H1 (cell line): ENCODE measurements around the gene RNF10. TPM values are rescaled to one million over a fixed set of nuclear protein-coding genes. Genes with fewer than 3 reads are reported as not detected.

Experiments
- CTCF ChIA-PET: fragments of 300-600 bp; sonication (Branson Sonifier 250); formaldehyde crosslinking; loops from one replicate; lab custom pipeline; 2021; ENCODE audit not compliant: partially characterized antibody; lab: Charles Lee
- POLR2A ChIA-PET: fragments of 300-600 bp; sonication (Branson Sonifier 250); formaldehyde crosslinking; loops from one replicate; lab custom pipeline; 2021; ENCODE audit warnings: inconsistent platforms; ENCODE audit not compliant: partially characterized antibody; lab: Charles Lee
- DNase-seq, 2 experiments: peaks; one replicate each; pipeline versions ENCODE4 v3.0.0 to v3.0.0-alpha.2; 2010 to 2022; ENCODE audit warnings: low spot score in 2 of 2, low read depth in 1 of 2, mixed read lengths in 1 of 2
- FAIRE-seq: peaks from 2 replicates; lab custom pipeline; 2011; peaks lifted over from hg19 to GRCh38; lab: Jason Lieb, UNC
- H2AFZ ChIP-seq: 2 replicates; pipeline ENCODE4 v1.8.1; 2012; ENCODE audit warnings: low read length, inconsistent platforms
- H2AK5ac ChIP-seq: 2 replicates; pipeline ENCODE4 v1.6.1; 2013; ENCODE audit warnings: low read depth, low read length
- H2BK120ac ChIP-seq: replicated peaks from 2 replicates; pipeline ENCODE3; 2013; ENCODE audit warnings: low read depth, low read length, inconsistent platforms
- H2BK12ac ChIP-seq: 2 replicates; pipeline ENCODE4 v1.6.1; 2013; ENCODE audit warnings: low read depth, low read length
- H2BK15ac ChIP-seq: 2 replicates; pipeline ENCODE4 v1.6.1; 2013; ENCODE audit warnings: low read length
- H2BK20ac ChIP-seq: 2 replicates; pipeline ENCODE4 v1.6.1; 2013; ENCODE audit warnings: low read length
- H2BK5ac ChIP-seq: 2 replicates; pipeline ENCODE4 v1.6.1; 2013; ENCODE audit warnings: low read depth, low read length
- H3K14ac ChIP-seq: 2 replicates; pipeline ENCODE4 v1.6.1; 2013; ENCODE audit warnings: inconsistent platforms; ENCODE audit not compliant: insufficient read length
- H3K18ac ChIP-seq: 2 replicates; pipeline ENCODE4 v1.6.1; 2013; ENCODE audit warnings: low read length; ENCODE audit errors: extremely low read depth
- H3K23ac ChIP-seq: 2 replicates; pipeline ENCODE4 v1.6.1; 2013; ENCODE audit warnings: inconsistent platforms; ENCODE audit not compliant: insufficient read length
- H3K23me2 ChIP-seq: 2 replicates; pipeline ENCODE4 v1.6.1; 2013; ENCODE audit warnings: low read depth, low read length
- H3K27ac ChIP-seq: 2 replicates; pipeline ENCODE4 v1.6.1; 2011; ENCODE audit warnings: low read depth, low read length, inconsistent platforms
- H3K27me3 ChIP-seq, 4 experiments: replicated peaks in 1 of 4; 1 replicate in 1 of 4; 2 replicates in 3 of 4; pipeline versions ENCODE4 v1.6.1 to v1.8.1; 2011 to 2013; ENCODE audit warnings: low read length in 3 of 4, mild to moderate bottlenecking in 3 of 4, inconsistent platforms in 2 of 4, mixed read lengths in 2 of 4, moderate library complexity in 1 of 4; ENCODE audit not compliant: control insufficient read depth in 3 of 4, insufficient read depth in 3 of 4; ENCODE audit errors: extremely low read depth in 1 of 4
- H3K36me3 ChIP-seq, 4 experiments: 2 replicates each; pipeline versions ENCODE4 v1.6.1 to v1.8.1; 2011 to 2013; ENCODE audit warnings: mild to moderate bottlenecking in 4 of 4, low read length in 3 of 4, moderate library complexity in 2 of 4, control low read depth in 1 of 4, inconsistent platforms in 1 of 4; ENCODE audit not compliant: insufficient read depth in 4 of 4, control insufficient read depth in 2 of 4
- H3K4ac ChIP-seq: replicated peaks from 2 replicates; pipeline ENCODE3; 2013; ENCODE audit warnings: low read length, low read depth, mixed read lengths, inconsistent platforms; ENCODE audit not compliant: insufficient read length
- H3K4me1 ChIP-seq, 4 experiments: replicated peaks in 1 of 4; 1 replicate in 1 of 4; 2 replicates in 3 of 4; pipeline versions ENCODE4 v1.6.1 to v1.8.1; 2011 to 2013; ENCODE audit warnings: low read length in 3 of 4, inconsistent platforms in 2 of 4, mixed read lengths in 1 of 4; ENCODE audit not compliant: insufficient read depth in 4 of 4, control insufficient read depth in 3 of 4
- H3K4me2 ChIP-seq, 2 experiments: 2 replicates each; pipeline versions ENCODE4 v1.6.1 to v1.8.1; 2011 to 2013; ENCODE audit warnings: low read depth in 2 of 2, low read length in 2 of 2, control low read depth in 1 of 2, inconsistent platforms in 1 of 2, mild to moderate bottlenecking in 1 of 2; ENCODE audit not compliant: insufficient read depth in 1 of 2
- H3K4me3 ChIP-seq, 4 experiments: fragments of 200-600, 300-600 bp in 1 of 4; sonication (generic), shearing (Covaris generic), sonication (Bioruptor Twin) in 1 of 4; 2 replicates each; pipeline versions ENCODE4 v1.5.1 to v1.8.1; 2011 to 2016; ENCODE audit warnings: low read length in 4 of 4, low read depth in 3 of 4, control low read depth in 2 of 4, inconsistent platforms in 2 of 4, mild to moderate bottlenecking in 2 of 4, mixed read lengths in 1 of 4, moderate library complexity in 1 of 4; ENCODE audit not compliant: insufficient read depth in 2 of 4; ENCODE audit errors: extremely low read depth in 1 of 4
- H3K56ac ChIP-seq: replicated peaks from 2 replicates; pipeline ENCODE3; 2013; ENCODE audit warnings: low read depth, mild to moderate bottlenecking, mixed read lengths, low read length, inconsistent platforms; ENCODE audit not compliant: insufficient read length
- H3K79me1 ChIP-seq: 2 replicates; pipeline ENCODE4 v1.6.1; 2013; ENCODE audit warnings: low read depth, low read length, control low read depth
- H3K79me2 ChIP-seq, 2 experiments: 2 replicates each; pipeline versions ENCODE4 v1.6.1 to v1.8.1; 2012 to 2013; ENCODE audit warnings: low read length in 2 of 2, mild to moderate bottlenecking in 2 of 2, inconsistent platforms in 1 of 2; ENCODE audit not compliant: insufficient read depth in 2 of 2, control insufficient read depth in 1 of 2
- H3K9ac ChIP-seq, 4 experiments: replicated peaks in 1 of 4; 1 replicate in 1 of 4; 2 replicates in 3 of 4; pipeline versions ENCODE4 v1.6.1 to v1.8.1; 2011 to 2013; ENCODE audit warnings: low read depth in 3 of 4, low read length in 3 of 4, control low read depth in 2 of 4, mild to moderate bottlenecking in 2 of 4, moderate library complexity in 2 of 4, inconsistent platforms in 1 of 4; ENCODE audit errors: extremely low read depth in 1 of 4
- H3K9me3 ChIP-seq, 2 experiments: 2 replicates each; pipeline versions ENCODE4 v1.6.1 to v1.8.1; 2012 to 2013; ENCODE audit warnings: mild to moderate bottlenecking in 2 of 2, moderate library complexity in 2 of 2, control low read depth in 1 of 2, inconsistent platforms in 1 of 2, low read depth in 1 of 2, low read length in 1 of 2, mixed read lengths in 1 of 2; ENCODE audit not compliant: insufficient read depth in 2 of 2
- H4K20me1 ChIP-seq, 2 experiments: replicated peaks in 1 of 2; 2 replicates each; pipeline versions ENCODE3 to v1.8.1; 2011 to 2013; ENCODE audit warnings: inconsistent platforms in 2 of 2, low read length in 2 of 2, mild to moderate bottlenecking in 1 of 2; ENCODE audit not compliant: insufficient read depth in 2 of 2, control insufficient read depth in 1 of 2
- H4K5ac ChIP-seq: 2 replicates; pipeline ENCODE4 v1.6.1; 2013; ENCODE audit warnings: low read length, low read depth, mixed read lengths, inconsistent platforms; ENCODE audit not compliant: insufficient read length
- H4K8ac ChIP-seq: 2 replicates; pipeline ENCODE4 v1.8.0; 2013; ENCODE audit warnings: mild to moderate bottlenecking, moderate library complexity, low read length, inconsistent platforms; ENCODE audit not compliant: insufficient read depth; ENCODE audit errors: extremely low read depth
- H4K91ac ChIP-seq: replicated peaks from 2 replicates; pipeline ENCODE3; 2013; ENCODE audit warnings: low read length, mixed read lengths, inconsistent platforms; ENCODE audit not compliant: insufficient read length
- BACH1 ChIP-seq: IDR thresholded peaks from 2 replicates; pipeline ENCODE4 v1.6.1; 2012; ENCODE audit warnings: low read length, improper control_type of control experiment
- CEBPB ChIP-seq: IDR thresholded peaks from 2 replicates; pipeline ENCODE4 v1.6.1; 2012; ENCODE audit warnings: low read depth, low read length
- E2F6 ChIP-seq: IDR thresholded peaks from 2 replicates; pipeline ENCODE4 v1.6.1; 2012; ENCODE audit warnings: inconsistent platforms
- HDAC6 ChIP-seq: IDR thresholded peaks from one replicate; pipeline ENCODE4 v1.7.1; 2012; ENCODE audit warnings: low read depth, mild to moderate bottlenecking, inconsistent platforms, low read length, moderate library complexity
- NRF1 ChIP-seq: IDR thresholded peaks from 2 replicates; pipeline ENCODE4 v1.6.1; 2011; ENCODE audit warnings: mild to moderate bottlenecking, low read depth, low read length, improper control_type of control experiment
- TAF7 ChIP-seq: optimal IDR thresholded peaks from 2 replicates; pipeline ENCODE3; 2011; ENCODE audit warnings: low read depth, mild to moderate bottlenecking, inconsistent platforms, low read length, moderate library complexity, borderline replicate concordance
- TCF12 ChIP-seq: IDR thresholded peaks from 2 replicates; pipeline ENCODE4 v1.6.1; 2011; ENCODE audit warnings: low read depth, mild to moderate bottlenecking, low read length
- WGBS, 2 experiments: shearing (Covaris generic) in 1 of 2; methylation state at CpG; one replicate each; pipeline versions ENCODE4 v1.1.6 to v1.1.7; 2013 to 2015; ENCODE audit warnings: low lambda C conversion rate in 2 of 2, mixed read lengths in 2 of 2, inconsistent platforms in 1 of 2, low coverage in 1 of 2, missing lambda C conversion rate in 1 of 2; ENCODE audit not compliant: insufficient replicate concordance in 2 of 2, insufficient coverage in 1 of 2, insufficient read length in 1 of 2; ENCODE audit errors: extremely low coverage in 1 of 2, missing lambda C conversion rate in 1 of 2; 5-methylcytosine and 5-hydroxymethylcytosine counted together
- polyA plus RNA-seq, 7 experiments: library from polyadenylated mRNA; depleted of rRNA in 3 of 7; stranded (reverse) in 5 of 7; unstranded in 2 of 7; fragments of >200 nt in 5 of 7; fragments of 200-250 nt in 2 of 7; gene quantifications; 1 replicate in 5 of 7; 2 replicates in 1 of 7; 4 replicates in 1 of 7; pipeline versions ENCODE4 v1.2.1 to v1.2.3, GENCODE V29; 2011 to 2013; ENCODE audit warnings: missing spikeins in 2 of 7, mixed read lengths in 2 of 7
- total RNA-seq: library from RNA; stranded (reverse); fragmentation: NEBNext Ultra II Directional; extraction: Animal tissue kit (Norgen Biotek cat#: 25700); gene quantifications from 2 replicates; pipeline ENCODE4 v1.2.1, GENCODE V29; 2021
- TF ChIP-seq, protein P1 (sequence below): IDR thresholded peaks from 2 replicates; pipeline ENCODE4 v1.6.1; 2011; ENCODE audit warnings: low read length, improper control_type of control experiment

The RNF10 gene
- total and polyA plus RNA-seq, 2 of the 8 experiments (the other 6 are each of a cell fraction or from before 2014, with no cell fraction given), result 71.6 to 171 TPM

DNA sequence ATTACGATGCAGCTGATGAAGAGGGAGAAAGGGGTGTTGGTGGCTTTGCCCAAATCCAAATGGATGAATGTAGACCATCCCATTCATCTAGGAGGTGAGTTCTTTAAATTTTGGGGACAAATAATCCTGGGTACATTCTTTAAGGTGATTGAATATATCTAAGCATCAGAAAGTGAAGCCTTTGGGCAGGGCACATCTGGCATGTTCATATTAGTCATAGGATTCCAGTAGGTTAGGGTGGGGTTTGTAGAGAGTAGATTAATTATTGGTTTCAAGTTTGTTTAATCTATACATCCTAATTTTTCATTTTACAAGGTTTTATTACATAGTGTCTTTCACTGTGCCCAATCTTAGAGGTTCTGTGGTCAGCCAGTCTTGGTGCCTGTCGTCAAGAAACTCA lies 23.4 kb downstream of the RNF10 start:
- ChIA-PET POLR2A (no interaction called here), CTCF (interaction anchor here (0.6 kb wide), 1 partner anchor 86 kb away, joined by 3 read pairs; no protein-coding TSS in a partner anchor)
- no peak overlapping the region for H3K9ac ChIP-seq
- H4K20me1 ChIP-seq, result peaks cover 3 to 9% of the 10 kb centered on the region in 2 experiments
- H4K91ac ChIP-seq, result no peak overlapping the region
- 92% methylated on average over 2 of the region's 2 CpGs; no CpG with 5 or more reads in 1 of the 2 experiments for WGBS, 2 experiments
- no peak overlapping the region for H2BK5ac ChIP-seq
- H2AK5ac ChIP-seq, result no peak overlapping the region
- H3K27me3 ChIP-seq, result no peaks in the 10 kb centered on the region
- H2BK12ac ChIP-seq, result no peak overlapping the region
- no peaks in the 10 kb centered on the region for H3K4me1 ChIP-seq
- H3K23me2 ChIP-seq, result no peaks in the 10 kb centered on the region
- no peak overlapping the region for H3K14ac ChIP-seq
- H3K36me3 ChIP-seq, result peaks cover 17 to 60% (median 45%) of the 10 kb centered on the region in 4 experiments
- H3K4me2 ChIP-seq, result no peak overlapping the region
- H2BK120ac ChIP-seq, result no peak overlapping the region
- no peak overlapping the region for H2BK20ac ChIP-seq
- no peak overlapping the region for H4K8ac ChIP-seq
- H3K23ac ChIP-seq, result no peak overlapping the region
- DNase-seq (no peak), FAIRE-seq (no peak)
- no peak overlapping the region for H3K56ac ChIP-seq
- H2BK15ac ChIP-seq, result no peak overlapping the region
- no peak overlapping the region for H2AFZ ChIP-seq
- no peaks in the 10 kb centered on the region for H3K9me3 ChIP-seq
- H3K4ac ChIP-seq, result no peak overlapping the region
- TF ChIP-seq NRF1 (no peak), TCF12 (no peak), TAF7 (no peak), HDAC6 (no peak), E2F6 (no peak), BACH1 (no peak), CEBPB (no peak)
- TF ChIP-seq, protein P1, sequence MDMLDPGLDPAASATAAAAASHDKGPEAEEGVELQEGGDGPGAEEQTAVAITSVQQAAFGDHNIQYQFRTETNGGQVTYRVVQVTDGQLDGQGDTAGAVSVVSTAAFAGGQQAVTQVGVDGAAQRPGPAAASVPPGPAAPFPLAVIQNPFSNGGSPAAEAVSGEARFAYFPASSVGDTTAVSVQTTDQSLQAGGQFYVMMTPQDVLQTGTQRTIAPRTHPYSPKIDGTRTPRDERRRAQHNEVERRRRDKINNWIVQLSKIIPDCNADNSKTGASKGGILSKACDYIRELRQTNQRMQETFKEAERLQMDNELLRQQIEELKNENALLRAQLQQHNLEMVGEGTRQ, result no peak
- no peaks in the 10 kb centered on the region; the same call in 1 of the 2 replicates for H3K79me1 ChIP-seq
- H3K18ac ChIP-seq, result no peak overlapping the region
- no peaks in the 10 kb centered on the region for H3K79me2 ChIP-seq
- H3K27ac ChIP-seq, result no peak overlapping the region
- H4K5ac ChIP-seq, result no peak overlapping the region
- H3K4me3 ChIP-seq, result no peak overlapping the region
